GM19328 (cell line): Measurements from ENCODE around the gene NXPH2.
"Not testable (repeated sequence)": the region's sequence is repeated elsewhere in the genome, so short reads cannot be mapped to it uniquely, and the experiment has no call there.

Experiments
- ATAC-seq: cut with Tn5 transposase; IDR thresholded peaks from one replicate; pipeline ENCODE4 v1.9.1; 2021; ENCODE audit warnings: mild to moderate bottlenecking, moderate library complexity; ENCODE audit not compliant: unreplicated experiment

The NXPH2 gene

DNA sequence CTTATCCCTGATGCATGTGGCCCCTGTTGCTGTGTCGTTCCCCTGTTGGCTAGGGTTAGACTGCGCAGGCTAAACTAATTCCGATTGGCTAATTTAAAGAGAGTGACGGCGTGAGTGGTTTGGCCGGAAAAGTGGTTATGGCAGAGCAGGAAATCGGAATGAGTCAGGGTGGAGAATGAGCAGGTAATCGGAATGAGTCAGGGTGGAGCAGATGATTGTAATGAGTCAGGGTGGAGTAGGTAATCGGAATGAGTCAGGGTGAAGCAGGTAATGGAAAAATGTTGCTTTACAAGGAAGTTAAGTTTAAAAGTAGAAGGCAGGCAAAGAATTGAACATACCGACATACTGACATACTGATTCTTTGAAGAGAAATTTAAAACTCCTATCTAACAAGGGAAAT lies 135.4 kb downstream of the NXPH2 start:
- not testable (repeated sequence) for ATAC-seq

- ATAC-seq: no peak
Measured at GRCh38 chr2:138640921-138641676, 139.1 kb downstream of the NXPH2 start.

DNA sequence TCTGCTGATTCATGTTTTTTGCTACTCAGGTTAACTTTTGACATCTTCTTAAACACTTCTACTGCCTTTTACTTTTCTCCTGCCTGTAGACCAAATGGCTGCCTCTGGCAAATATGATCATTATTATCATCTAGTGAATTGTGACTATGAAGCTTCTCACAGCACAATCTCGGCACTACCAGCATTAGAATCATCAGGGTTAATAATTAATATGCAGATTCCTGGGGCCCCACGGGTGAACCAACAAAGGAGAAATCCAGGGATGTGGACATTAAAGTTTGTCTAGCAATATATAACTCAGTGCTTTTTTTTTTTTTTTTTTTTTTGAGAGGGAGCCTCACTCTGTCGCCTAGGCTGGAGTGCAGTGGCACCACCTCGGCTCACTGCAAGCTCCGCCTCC lies 142.5 kb downstream of the NXPH2 start:
- no peak for ATAC-seq

DNA sequence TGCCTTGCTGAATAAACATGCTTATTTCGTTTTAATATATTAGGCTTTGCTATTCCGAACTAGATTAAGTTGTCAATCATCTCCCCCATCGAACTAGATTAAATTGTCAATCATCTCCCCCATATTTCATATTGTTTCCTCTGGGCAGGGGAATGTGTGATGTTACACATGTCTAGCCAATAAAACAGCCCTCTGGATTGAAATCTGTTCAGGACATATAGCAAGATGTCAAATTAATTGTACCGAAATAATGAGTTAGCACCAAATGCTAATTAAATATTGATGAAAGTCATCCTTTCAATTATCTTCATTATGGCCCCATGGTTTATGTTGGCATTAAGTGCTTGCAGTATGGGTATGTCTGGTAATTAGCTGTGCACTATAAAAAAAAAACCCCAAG lies 143.1 kb downstream of the NXPH2 start:
- no peak for ATAC-seq

GRCh38 chr2:138633049-138633448 lies 147.1 kb downstream of the NXPH2 start:
- ATAC-seq: no peak

DNA sequence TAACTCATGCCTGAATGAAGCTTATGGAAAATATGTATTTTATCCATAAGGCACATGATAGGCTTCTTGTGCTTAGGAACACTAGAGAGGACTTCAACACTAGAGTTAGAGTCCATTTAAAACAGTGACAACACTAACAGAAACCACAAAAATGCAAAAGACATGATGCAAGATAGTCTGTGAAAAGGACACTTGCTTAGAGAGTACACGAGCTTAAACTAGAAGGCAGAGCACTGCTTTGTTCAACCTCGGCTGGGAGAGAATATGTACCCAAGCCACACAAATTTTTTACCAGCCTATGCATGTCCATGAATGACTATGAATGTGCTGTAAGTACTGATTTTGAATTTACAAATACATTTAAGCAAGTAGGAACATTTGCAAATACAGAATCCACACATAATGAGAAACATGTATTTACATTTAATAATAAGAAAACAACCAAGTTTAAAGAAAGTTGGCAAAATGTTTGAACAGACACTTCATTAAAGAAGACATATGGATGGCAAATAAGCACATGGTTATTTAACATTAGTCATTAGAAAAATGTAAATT lies 148.0 kb downstream of the NXPH2 start:
- ATAC-seq: no peak

- ATAC-seq: no peak
Measured at GRCh38 chr2:138630164-138630563, 150.0 kb downstream of the NXPH2 start.

GRCh38 chr2:138626148-138626547 lies 154.0 kb downstream of the NXPH2 start:
- ATAC-seq: no peak

DNA sequence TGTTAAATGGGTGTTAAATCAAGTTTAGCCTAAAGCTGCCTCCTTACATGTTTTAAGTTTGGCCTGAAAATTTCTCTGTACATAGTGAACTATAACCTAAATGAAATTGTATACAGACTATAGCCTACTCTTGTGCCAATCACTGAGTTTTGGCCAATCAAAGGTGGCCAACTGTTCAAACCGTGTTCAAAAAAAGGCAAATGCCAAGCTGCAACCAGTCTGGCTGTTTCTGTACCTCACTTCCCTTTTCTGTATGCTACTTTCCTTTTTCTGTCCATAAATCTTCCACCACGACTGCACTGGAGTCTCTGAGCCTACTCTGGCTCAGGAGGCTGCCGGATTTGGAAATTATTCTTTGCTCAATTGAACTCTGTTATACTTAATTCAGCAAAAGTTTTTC lies 157.6 kb downstream of the NXPH2 start:
- no peak for ATAC-seq

DNA sequence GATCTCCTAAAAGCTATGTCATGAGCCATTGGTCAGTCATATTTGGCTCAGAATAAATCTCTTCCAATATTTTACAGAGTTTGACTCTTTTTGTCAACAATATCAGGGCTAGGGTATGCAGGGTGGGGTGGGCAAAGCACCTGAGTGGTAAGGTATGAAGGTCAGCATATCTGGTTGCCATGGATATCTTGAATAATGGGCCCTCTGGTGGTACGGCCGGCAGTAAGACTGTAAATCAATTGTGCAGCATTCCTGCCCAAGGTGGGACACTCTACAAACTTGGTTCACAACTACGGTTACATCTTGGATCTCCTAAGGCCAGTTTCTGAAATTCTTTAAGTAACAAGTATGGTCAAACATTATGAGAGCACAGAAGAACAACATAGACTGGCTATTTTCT lies 159.1 kb downstream of the NXPH2 start:
- no peak for ATAC-seq

GRCh38 chr2:138620431-138620830 lies 159.8 kb downstream of the NXPH2 start:
- ATAC-seq: no peak
